Glomerular visceral epithelial cell (primary cell): Measurements from ENCODE around the gene HMGA1.

ENCODE experiments used
- DNase-seq: peaks from one replicate; pipeline ENCODE4 v3.0.0-alpha.2; 2016; ENCODE audit errors: extremely low spot score

The HMGA1 gene

GRCh38 chr6:34292954-34293353 lies 56.3 kb downstream of the HMGA1 start:
- no peak for DNase-seq

GRCh38 chr6:34295721-34296120 lies 59.0 kb downstream of the HMGA1 start:
- peak; percentile 74 for DNase-seq
